Natural killer cell (primary cell): ENCODE measurements around the gene PLA2G10. TPM values are rescaled to one million over a fixed set of nuclear protein-coding genes. Genes with fewer than 3 reads are reported as not detected.
"Not testable (repeated sequence)": the region's sequence is repeated elsewhere in the genome, so short reads cannot be mapped to it uniquely, and the experiment has no call there.

Experiments
- ATAC-seq, 3 donors: fragments of 150-1000 bp in 2 of 3; fragments of 200-7000 bp in 1 of 3; cut with Tn5 transposase; 1 replicate in 1 of 3; 2 replicates in 2 of 3; pipeline ENCODE4 v1.10.0; 2021; ENCODE audit warnings: mild to moderate bottlenecking in 2 of 3, moderate library complexity in 2 of 3
- DNase-seq, 2 donors: peaks; one replicate each; pipeline versions ENCODE4 v3.0.0 to v3.0.0-alpha.2; 2013 to 2021; ENCODE audit warnings: mixed read lengths in 1 of 2
- H3K27ac ChIP-seq: one replicate; pipeline ENCODE4 v1.5.1; 2013; ENCODE audit warnings: mild to moderate bottlenecking, low read length
- H3K27me3 ChIP-seq: one replicate; pipeline ENCODE4 v1.6.1; 2013; ENCODE audit warnings: low read length; ENCODE audit not compliant: control insufficient read depth, insufficient read depth
- H3K36me3 ChIP-seq: one replicate; pipeline ENCODE4 v1.6.1; 2013; ENCODE audit warnings: low read length; ENCODE audit not compliant: control insufficient read depth, insufficient read depth
- H3K4me1 ChIP-seq: one replicate; pipeline ENCODE4 v1.6.1; 2013; ENCODE audit warnings: low read length; ENCODE audit not compliant: control insufficient read depth, insufficient read depth
- H3K4me3 ChIP-seq: one replicate; pipeline ENCODE4 v1.5.1; 2013; ENCODE audit warnings: low read length
- H3K9me3 ChIP-seq: one replicate; pipeline ENCODE4 v1.6.1; 2013; ENCODE audit warnings: low read length; ENCODE audit not compliant: control insufficient read depth, insufficient read depth
- H3K27ac Mint-ChIP-seq, 2 donors: one replicate each; pipeline ENCODE4 v1.8.0; 2022; ENCODE audit warnings: mild to moderate bottlenecking in 2 of 2, mixed read lengths in 2 of 2, moderate library complexity in 1 of 2
- H3K27me3 Mint-ChIP-seq, 2 donors: one replicate each; pipeline ENCODE4 v1.8.0; 2022; ENCODE audit warnings: low read depth in 2 of 2, mixed read lengths in 2 of 2
- H3K36me3 Mint-ChIP-seq: one replicate; pipeline ENCODE4 v1.8.0; 2022; ENCODE audit warnings: mixed read lengths
- H3K4me1 Mint-ChIP-seq, 2 donors: one replicate each; pipeline ENCODE4 v1.8.0; 2022; ENCODE audit warnings: mixed read lengths in 2 of 2
- H3K4me3 Mint-ChIP-seq: one replicate; pipeline ENCODE4 v1.8.0; 2022; ENCODE audit warnings: mild to moderate bottlenecking, moderate library complexity, mixed read lengths
- H3K9me3 Mint-ChIP-seq, 2 donors: one replicate each; pipeline ENCODE4 v1.8.0; 2022; ENCODE audit warnings: mixed read lengths in 2 of 2
- WGBS: methylation state at CpG from one replicate; pipeline ENCODE4 v1.1.7; 2013; ENCODE audit warnings: missing lambda C conversion rate; ENCODE audit not compliant: insufficient coverage; 5-methylcytosine and 5-hydroxymethylcytosine counted together
- intact Hi-C: fragments of 100-400 bp; cut with micrococcal nuclease; formaldehyde crosslinking; loops from one replicate; pipeline ENCODE4 v1.14.2; 2022
- total RNA-seq, 4 donors: library from RNA; stranded (reverse); fragments of 120-200 nt in 1 of 4; gene quantifications; one replicate each; pipeline versions ENCODE4 v1.2.3 to v1.2.4, GENCODE V29; 2013 to 2022

Gene PLA2G10
- not detected for total RNA-seq
- total RNA-seq (2013): not detected

- H3K4me3 ChIP-seq, H3K27me3 ChIP-seq, H3K4me1 ChIP-seq, H3K27ac ChIP-seq, H3K9me3 Mint-ChIP-seq, DNase-seq, H3K36me3 ChIP-seq, H3K4me3 Mint-ChIP-seq, H3K27me3 Mint-ChIP-seq, ATAC-seq, intact Hi-C loops, H3K9me3 ChIP-seq, H3K4me1 Mint-ChIP-seq, H3K36me3 Mint-ChIP-seq, H3K27ac Mint-ChIP-seq: not testable (repeated sequence)
- WGBS: no CpG with 5 or more reads among the region's 28 CpGs
These were observed at the start of gene PLA2G10 for GRCh38 chr16:14694129-14694528. PLA2G10 (minus strand) TSS chr16:14694308; CDS start chr16:14694229, 79 bp downstream.

GRCh38 chr16:14742273-14743128, 48.4 kb upstream of the PLA2G10 start, which contains the start of gene NPIPA2:
NPIPA2 (plus strand) TSS chr16:14742533; CDS start chr16:14748066, 5,533 bp downstream.
- H3K9me3 Mint-ChIP-seq, intact Hi-C loops, H3K4me3 ChIP-seq, H3K27me3 ChIP-seq, H3K36me3 ChIP-seq, H3K4me3 Mint-ChIP-seq, H3K27ac ChIP-seq, H3K4me1 Mint-ChIP-seq, H3K4me1 ChIP-seq, H3K9me3 ChIP-seq, DNase-seq, H3K36me3 Mint-ChIP-seq, H3K27ac Mint-ChIP-seq, H3K27me3 Mint-ChIP-seq: not testable (repeated sequence)
- ATAC-seq: peak; percentile 99 to 100 (median 99)
- WGBS: no CpG with 5 or more reads among the region's 73 CpGs

DNA sequence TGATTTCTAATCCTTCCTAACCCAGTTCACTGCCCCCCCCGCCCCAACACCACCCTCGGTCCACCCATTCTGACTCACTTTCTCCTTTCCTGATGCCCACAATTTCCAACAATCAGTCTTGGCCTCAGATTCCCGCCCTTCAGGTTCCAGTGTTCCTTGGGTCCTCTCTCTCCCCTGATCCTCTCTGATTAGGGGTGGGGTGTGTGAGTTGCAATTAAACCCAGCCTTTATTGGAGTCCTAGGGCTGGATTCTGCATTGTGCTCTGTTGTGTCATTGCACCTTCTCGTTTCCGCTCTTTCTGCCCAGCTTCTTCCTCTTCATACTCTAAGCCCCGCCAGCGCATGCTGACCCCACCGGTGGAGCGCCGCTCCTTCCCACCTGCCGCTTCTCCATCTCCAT, 47.7 kb upstream of the PLA2G10 start:
- no CpG with 5 or more reads among the region's 11 CpGs for WGBS
- H3K27me3 ChIP-seq, H3K4me3 ChIP-seq, DNase-seq, ATAC-seq, H3K9me3 ChIP-seq, H3K36me3 Mint-ChIP-seq, H3K27ac Mint-ChIP-seq, H3K9me3 Mint-ChIP-seq, H3K4me1 Mint-ChIP-seq, H3K36me3 ChIP-seq, H3K27ac ChIP-seq, H3K4me3 Mint-ChIP-seq, H3K4me1 ChIP-seq, intact Hi-C loops, H3K27me3 Mint-ChIP-seq: not testable (repeated sequence)

DNA sequence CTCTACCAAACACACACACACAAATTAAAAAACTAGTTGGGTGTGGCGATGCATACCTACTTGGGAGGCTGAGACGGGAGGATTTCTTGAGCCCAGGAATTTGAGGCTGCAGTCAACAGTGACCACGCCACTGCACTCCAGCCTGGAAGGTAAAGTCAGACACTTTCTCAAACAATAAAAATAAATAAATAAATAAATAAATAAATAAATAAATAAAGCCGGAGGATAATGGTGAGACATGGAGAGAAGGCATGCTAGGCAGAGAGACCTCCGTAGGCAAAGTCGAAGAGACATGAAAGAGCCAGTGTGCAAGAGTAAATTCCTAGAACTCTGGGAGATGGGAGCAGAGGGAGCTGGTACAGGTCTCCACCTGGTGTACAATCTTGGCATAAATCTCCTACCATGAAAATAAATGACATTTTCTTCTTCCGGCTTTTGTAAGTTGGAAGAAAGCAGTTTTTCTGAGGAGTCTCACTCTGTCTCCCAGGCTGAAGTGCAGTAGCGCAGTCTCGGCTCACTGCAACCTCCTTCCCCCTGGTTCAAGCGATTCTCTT, 46.8 kb upstream of the PLA2G10 start:
- H3K36me3 Mint-ChIP-seq, ATAC-seq, H3K27me3 ChIP-seq, H3K27ac Mint-ChIP-seq, H3K36me3 ChIP-seq, H3K9me3 ChIP-seq, DNase-seq, H3K27ac ChIP-seq, H3K27me3 Mint-ChIP-seq, H3K4me1 ChIP-seq, H3K4me1 Mint-ChIP-seq, H3K9me3 Mint-ChIP-seq, H3K4me3 ChIP-seq, intact Hi-C loops, H3K4me3 Mint-ChIP-seq: not testable (repeated sequence)
- WGBS: no CpG with 5 or more reads among the region's 10 CpGs

- H3K4me1 Mint-ChIP-seq, DNase-seq, H3K27ac Mint-ChIP-seq, H3K9me3 ChIP-seq, H3K27me3 Mint-ChIP-seq, intact Hi-C loops, H3K4me1 ChIP-seq, H3K4me3 ChIP-seq, H3K9me3 Mint-ChIP-seq, H3K27ac ChIP-seq, H3K27me3 ChIP-seq, H3K36me3 Mint-ChIP-seq, H3K4me3 Mint-ChIP-seq, ATAC-seq, H3K36me3 ChIP-seq: not testable (repeated sequence)
- WGBS: no CpG with 5 or more reads among the region's 28 CpGs
These were observed 39.1 kb upstream of the PLA2G10 start for GRCh38 chr16:14733233-14733632.

DNA sequence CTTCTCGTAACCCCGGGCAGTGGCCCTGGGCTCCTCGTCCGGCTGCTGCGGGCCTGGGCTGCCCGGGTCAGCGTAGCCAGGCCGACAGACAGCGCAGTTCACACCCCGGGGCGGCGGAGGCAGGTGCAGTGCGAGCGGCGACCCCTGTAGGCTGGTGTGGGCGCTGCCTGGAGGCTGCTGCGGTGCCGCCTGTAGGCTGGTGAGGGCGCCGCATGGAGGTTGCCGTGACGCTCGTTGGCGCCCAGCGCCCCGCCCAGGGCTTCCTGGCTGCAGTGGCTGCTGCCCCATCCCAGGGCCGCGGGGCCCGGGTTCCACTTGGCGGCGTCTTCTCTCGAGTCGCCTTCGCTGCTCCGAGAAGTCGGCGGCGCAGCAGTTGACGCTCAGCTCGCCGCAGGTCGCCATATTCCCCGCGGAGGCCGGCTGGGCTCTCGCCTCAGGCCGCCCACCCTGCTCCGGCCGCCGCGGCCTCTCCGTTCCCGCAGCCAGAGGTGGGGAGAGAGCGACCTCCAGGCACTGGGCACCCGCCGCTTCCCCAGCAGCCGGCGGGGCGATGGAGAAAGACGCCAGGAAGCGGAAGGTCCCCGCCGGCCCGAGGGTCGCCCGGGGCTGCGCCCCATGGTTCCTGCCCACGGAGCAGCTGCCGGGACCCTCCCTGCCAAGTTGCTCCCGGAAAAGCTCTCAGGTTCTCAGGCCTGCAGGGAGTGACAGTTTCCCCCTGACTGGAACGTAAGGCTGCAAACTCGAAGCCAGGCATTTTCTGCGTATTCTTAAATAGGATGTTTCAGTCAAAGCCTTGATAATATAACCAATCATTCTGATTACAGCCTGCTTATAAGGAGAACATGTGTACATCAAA, 9.3 kb upstream of the PLA2G10 start, which contains the start of gene NPIPA3:
Gene NPIPA3 (plus strand): TSS at position 256 of the 856 bp plus-strand sequence. CDS start 5,533 bp downstream, outside the sequence.
- not testable (repeated sequence) for H3K27me3 Mint-ChIP-seq
- no CpG with 5 or more reads among the region's 73 CpGs for WGBS

DNA sequence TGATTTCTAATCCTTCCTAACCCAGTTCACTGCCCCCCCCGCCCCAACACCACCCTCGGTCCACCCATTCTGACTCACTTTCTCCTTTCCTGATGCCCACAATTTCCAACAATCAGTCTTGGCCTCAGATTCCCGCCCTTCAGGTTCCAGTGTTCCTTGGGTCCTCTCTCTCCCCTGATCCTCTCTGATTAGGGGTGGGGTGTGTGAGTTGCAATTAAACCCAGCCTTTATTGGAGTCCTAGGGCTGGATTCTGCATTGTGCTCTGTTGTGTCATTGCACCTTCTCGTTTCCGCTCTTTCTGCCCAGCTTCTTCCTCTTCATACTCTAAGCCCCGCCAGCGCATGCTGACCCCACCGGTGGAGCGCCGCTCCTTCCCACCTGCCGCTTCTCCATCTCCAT, 8.6 kb upstream of the PLA2G10 start:
- H3K4me1 ChIP-seq, H3K4me1 Mint-ChIP-seq, H3K9me3 ChIP-seq, H3K27me3 ChIP-seq, H3K4me3 ChIP-seq, H3K36me3 ChIP-seq, H3K27me3 Mint-ChIP-seq, DNase-seq, H3K36me3 Mint-ChIP-seq, H3K27ac Mint-ChIP-seq, H3K27ac ChIP-seq, intact Hi-C loops, H3K4me3 Mint-ChIP-seq, H3K9me3 Mint-ChIP-seq: not testable (repeated sequence)
- no CpG with 5 or more reads among the region's 11 CpGs for WGBS
- ATAC-seq: peak in 1 of 3 donors; percentile 2

More for the DNA sequence above, 9.3 kb upstream of the PLA2G10 start, which contains the start of gene NPIPA3:
- H3K4me3 ChIP-seq, H3K36me3 ChIP-seq, DNase-seq, H3K27ac ChIP-seq, H3K4me3 Mint-ChIP-seq, intact Hi-C loops, H3K9me3 ChIP-seq, H3K4me1 Mint-ChIP-seq, H3K27ac Mint-ChIP-seq, H3K27me3 ChIP-seq, H3K9me3 Mint-ChIP-seq, H3K4me1 ChIP-seq, H3K36me3 Mint-ChIP-seq: not testable (repeated sequence)
- peak; percentile 99 to 100 (median 99) for ATAC-seq
